ENCODE measurements around the gene ADAM29.
"Not testable (repeated sequence)": the region's sequence is repeated elsewhere in the genome, so short reads cannot be mapped to it uniquely, and the experiment has no call there.

- TF ChIP-seq POLR2A, CTCF (IDR thresholded peaks at IDR 0.05): not testable (repeated sequence)
These were observed 65.7 kb downstream of the ADAM29 start for GRCh38 chr4:174983870-174984269.

All from uterus (tissue), 2 donors.